Prostate gland (tissue), 2 donors: ENCODE measurements around the gene CCNDBP1. TPM values are rescaled to one million over a fixed set of nuclear protein-coding genes. Genes with fewer than 3 reads are reported as not detected.

ENCODE experiments used
- DNase-seq: peaks from one replicate; pipeline ENCODE4 v3.0.0-alpha.2; 2019; ENCODE audit warnings: low spot score
- H3K27ac ChIP-seq, 2 donors: fragments of 200-600 bp; sonication (generic); 2 replicates each; pipeline ENCODE4 v1.5.1; 2017 to 2019
- H3K27me3 ChIP-seq: fragments of 200-600 bp; sonication (generic); replicated peaks from 2 replicates; pipeline ENCODE4 v1.5.1; 2019; ENCODE audit not compliant: insufficient read depth
- H3K36me3 ChIP-seq, 2 donors: fragments of 200-600 bp; sonication (generic); 1 replicate in 1 of 2; 2 replicates in 1 of 2; pipeline versions ENCODE4 v1.5.1 to v1.8.1; 2017 to 2019
- H3K4me1 ChIP-seq: fragments of 200-600 bp; sonication (generic); replicated peaks from 2 replicates; pipeline ENCODE4 v1.5.1; 2019
- H3K4me3 ChIP-seq, 2 donors: fragments of 200-600 bp; sonication (generic); 2 replicates each; pipeline ENCODE4 v1.5.1; 2017 to 2019
- H3K9me3 ChIP-seq: fragments of 200-600 bp; sonication (generic); 2 replicates; pipeline ENCODE4 v1.5.1; 2017
- CTCF ChIP-seq, 4 experiments: fragments of 200-600 bp in 2 of 4; fragments of 450-650 bp in 2 of 4; sonication (generic) in 2 of 4; IDR thresholded peaks; 1 replicate in 3 of 4; 2 replicates in 1 of 4; pipeline ENCODE4 v1.5.1; 2016 to 2019; ENCODE audit warnings: antibody characterized with exemption in 4 of 4, mild to moderate bottlenecking in 2 of 4, moderate library complexity in 2 of 4
- POLR2A ChIP-seq: fragments of 450-650 bp; IDR thresholded peaks from one replicate; pipeline ENCODE4 v1.6.1; 2016; ENCODE audit warnings: antibody characterized with exemption, mild to moderate bottlenecking
- POLR2AphosphoS5 ChIP-seq: sonication (generic); formaldehyde crosslinking; IDR thresholded peaks from one replicate; pipeline ENCODE4 v1.6.1; 2017; ENCODE audit warnings: antibody characterized with exemption
- WGBS: methylation state at CpG from one replicate; pipeline ENCODE4 v1.1.5; 2018; 5-methylcytosine and 5-hydroxymethylcytosine counted together
- intact Hi-C: fragments of 100-400 bp; cut with DNase I; formaldehyde crosslinking; loops from one replicate; pipeline ENCODE4 v1.14.2; 2022
- total RNA-seq, 2 donors: library from RNA; depleted of rRNA; stranded (reverse); fragments of >200 nt; gene quantifications; one replicate each; pipeline ENCODE4 v1.1.0, GENCODE V29; 2016

Gene CCNDBP1
- total RNA-seq, 2 donors from 2014 or later = 63.6 to 91.9 TPM

GRCh38 chr15:43229977-43230376, 44.8 kb downstream of the CCNDBP1 start:
- H3K9me3 ChIP-seq = no peaks in the 10 kb centered on the region
- TF ChIP-seq CTCF (IDR thresholded peaks at IDR 0.05) (no peak), POLR2AphosphoS5 (no peak)
- H3K27me3 ChIP-seq = no peaks in the 10 kb centered on the region
- no peak for DNase-seq
- WGBS = 75% methylated on average over 5 of the region's 5 CpGs
- H3K27ac ChIP-seq = no peak overlapping the region
- intact Hi-C loops = no loop called here
- no peak overlapping the region for H3K4me3 ChIP-seq
- H3K4me1 ChIP-seq = no peaks in the 10 kb centered on the region
- H3K36me3 ChIP-seq = no peaks in the 10 kb centered on the region

- Histone ChIP-seq H3K4me3 (no peak overlapping the region), H3K36me3 (no peaks in the 10 kb centered on the region), H3K4me1 (no peaks in the 10 kb centered on the region), H3K27ac (no peak overlapping the region), H3K9me3 (no peaks in the 10 kb centered on the region), H3K27me3 (no peaks in the 10 kb centered on the region)
- WGBS = 51% methylated on average over 2 of the region's 2 CpGs
- no peak for TF ChIP-seq POLR2AphosphoS5
- TF ChIP-seq CTCF (IDR thresholded peaks at IDR 0.05) = no peak
- TF ChIP-seq POLR2A = no peak
- no peak for DNase-seq
- intact Hi-C loops = no loop called here
Observed at GRCh38 chr15:43230640-43231115, 45.5 kb downstream of the CCNDBP1 start.

- Histone ChIP-seq H3K4me3 (no peak overlapping the region), H3K27ac (no peak overlapping the region), H3K4me1 (no peaks in the 10 kb centered on the region), H3K27me3 (no peaks in the 10 kb centered on the region), H3K36me3 (no peaks in the 10 kb centered on the region), H3K9me3 (no peaks in the 10 kb centered on the region)
- intact Hi-C loops = no loop called here
- 93% methylated on average over 3 of the region's 3 CpGs for WGBS
- DNase-seq = no peak
- no peak for TF ChIP-seq POLR2A
- TF ChIP-seq POLR2AphosphoS5 = no peak
- TF ChIP-seq CTCF (IDR thresholded peaks at IDR 0.05) = no peak
Observed at GRCh38 chr15:43232289-43232874, 47.2 kb downstream of the CCNDBP1 start.

GRCh38 chr15:43235536-43235935, 50.3 kb downstream of the CCNDBP1 start:
- intact Hi-C loops = no loop called here
- no peak overlapping the region for H3K27ac ChIP-seq
- H3K36me3 ChIP-seq = no peaks in the 10 kb centered on the region
- DNase-seq = no peak
- no peaks in the 10 kb centered on the region for H3K4me1 ChIP-seq
- TF ChIP-seq CTCF (IDR thresholded peaks at IDR 0.05) (no peak), POLR2A (no peak), POLR2AphosphoS5 (no peak)
- H3K4me3 ChIP-seq = no peak overlapping the region
- no peaks in the 10 kb centered on the region for H3K9me3 ChIP-seq
- 96% methylated on average over 6 of the region's 6 CpGs for WGBS
- no peaks in the 10 kb centered on the region for H3K27me3 ChIP-seq

- intact Hi-C loops = no loop called here
- 87% methylated on average over 9 of the region's 9 CpGs for WGBS
- Histone ChIP-seq H3K9me3 (no peaks in the 10 kb centered on the region), H3K27ac (no peak overlapping the region), H3K4me3 (no peak overlapping the region), H3K4me1 (no peaks in the 10 kb centered on the region), H3K36me3 (no peaks in the 10 kb centered on the region), H3K27me3 (no peaks in the 10 kb centered on the region)
- TF ChIP-seq CTCF (IDR thresholded peaks at IDR 0.05) (no peak), POLR2AphosphoS5 (no peak), POLR2A (no peak)
- no peak for DNase-seq
Observed at GRCh38 chr15:43237842-43238470, 52.8 kb downstream of the CCNDBP1 start.
